ENCODE measurements around the gene GJD3.
A peak's percentile ranks its signal among the peaks of the same experiment; 100 is the strongest.
"Not testable (repeated sequence)": the region's sequence is repeated elsewhere in the genome, so short reads cannot be mapped to it uniquely, and the experiment has no call there.

GJD3 gene

GRCh38 chr17:40402668-40403067 is 38.1 kb upstream of the GJD3 start:
- no peak for TF ChIP-seq CTCF (IDR thresholded peaks at IDR 0.05; ENCODE audit: extremely low read depth, missing control alignments)
- no peak for DNase-seq (ENCODE audit: low spot score)

GRCh38 chr17:40399185-40399584 is 34.6 kb upstream of the GJD3 start:
- DNase-seq (ENCODE audit: low spot score) = peak; percentile 21
- peak; percentile 14 for TF ChIP-seq CTCF (IDR thresholded peaks at IDR 0.05; ENCODE audit: extremely low read depth, missing control alignments)

- not testable (repeated sequence) for DNase-seq (ENCODE audit: low spot score)
Observed at GRCh38 chr17:40386555-40386954, 22.0 kb upstream of the GJD3 start.

- no peak for DNase-seq (ENCODE audit: low spot score)
- no peak for TF ChIP-seq CTCF (IDR thresholded peaks at IDR 0.05; ENCODE audit: extremely low read depth, missing control alignments)
Observed at GRCh38 chr17:40382251-40382650, 17.7 kb upstream of the GJD3 start.

- TF ChIP-seq CTCF (IDR thresholded peaks at IDR 0.05; ENCODE audit: extremely low read depth, missing control alignments) = no peak
- DNase-seq (ENCODE audit: low spot score) = no peak
Observed at GRCh38 chr17:40378966-40379365, 14.4 kb upstream of the GJD3 start.

- no peak for DNase-seq (ENCODE audit: low spot score)
- no peak for TF ChIP-seq CTCF (IDR thresholded peaks at IDR 0.05; ENCODE audit: extremely low read depth, missing control alignments)
Observed at GRCh38 chr17:40377832-40378231, 13.3 kb upstream of the GJD3 start.

- not testable (repeated sequence) for DNase-seq (ENCODE audit: low spot score)
Observed at GRCh38 chr17:40376541-40376940, 12.0 kb upstream of the GJD3 start.

- DNase-seq (ENCODE audit: low spot score) = not testable (repeated sequence)
Observed at GRCh38 chr17:40375786-40376185, 11.2 kb upstream of the GJD3 start.

- no peak for TF ChIP-seq CTCF (IDR thresholded peaks at IDR 0.05; ENCODE audit: extremely low read depth, missing control alignments)
- no peak for DNase-seq (ENCODE audit: low spot score)
Observed at GRCh38 chr17:40374821-40375498, 10.4 kb upstream of the GJD3 start.
